NCI-H345 (cell line): ENCODE measurements around the gene MCTP1.
"Not testable (repeated sequence)": the region's sequence is repeated elsewhere in the genome, so short reads cannot be mapped to it uniquely, and the experiment has no call there.

Experiments used
- DNase-seq: peaks from one replicate; lab custom pipeline; 2025; lab: John Stamatoyannopoulos, UW

The MCTP1 gene

GRCh38 chr5:94870511-94871183 is 414.2 kb downstream of the MCTP1 start:
- no peak for DNase-seq

DNA sequence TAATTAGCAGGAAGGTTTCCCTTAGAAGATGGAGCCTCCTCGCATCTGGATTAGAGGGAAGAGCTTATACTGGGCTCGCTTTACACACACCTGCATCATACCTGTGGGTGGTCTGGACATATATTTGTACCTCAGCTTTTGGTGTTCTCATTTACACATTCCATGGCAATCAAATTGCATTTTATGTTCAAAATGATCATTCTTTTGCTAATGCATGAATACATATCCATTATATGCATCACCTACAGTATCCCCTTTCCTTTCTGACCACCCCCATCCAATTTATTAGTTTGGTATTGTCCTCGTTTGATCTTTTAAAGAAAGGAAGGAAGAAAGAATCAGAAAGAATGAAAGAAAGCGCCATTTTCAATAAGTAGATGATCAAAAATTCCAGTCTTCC is 415.0 kb downstream of the MCTP1 start:
- DNase-seq = no peak

DNA sequence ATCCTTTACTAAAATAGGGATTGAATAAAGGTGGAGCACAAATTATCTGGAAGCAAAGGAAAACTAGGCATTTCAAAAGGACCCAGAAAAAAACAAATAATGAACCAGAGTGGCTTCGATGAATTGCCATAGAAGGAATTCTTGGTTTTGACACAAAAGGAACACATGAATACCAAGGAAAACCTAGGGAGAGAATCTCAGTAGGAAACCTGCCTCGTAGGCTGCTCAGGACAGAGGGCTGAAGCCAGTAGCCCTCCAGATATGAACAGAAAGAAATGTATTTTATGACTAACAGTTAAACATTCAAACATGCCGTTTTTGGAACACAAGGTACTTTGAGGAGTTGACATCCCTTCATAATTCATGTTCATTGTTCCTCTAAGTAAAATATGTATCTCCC is 420.9 kb downstream of the MCTP1 start:
- DNase-seq = no peak

GRCh38 chr5:94857111-94857510 is 427.8 kb downstream of the MCTP1 start:
- no peak for DNase-seq

DNA sequence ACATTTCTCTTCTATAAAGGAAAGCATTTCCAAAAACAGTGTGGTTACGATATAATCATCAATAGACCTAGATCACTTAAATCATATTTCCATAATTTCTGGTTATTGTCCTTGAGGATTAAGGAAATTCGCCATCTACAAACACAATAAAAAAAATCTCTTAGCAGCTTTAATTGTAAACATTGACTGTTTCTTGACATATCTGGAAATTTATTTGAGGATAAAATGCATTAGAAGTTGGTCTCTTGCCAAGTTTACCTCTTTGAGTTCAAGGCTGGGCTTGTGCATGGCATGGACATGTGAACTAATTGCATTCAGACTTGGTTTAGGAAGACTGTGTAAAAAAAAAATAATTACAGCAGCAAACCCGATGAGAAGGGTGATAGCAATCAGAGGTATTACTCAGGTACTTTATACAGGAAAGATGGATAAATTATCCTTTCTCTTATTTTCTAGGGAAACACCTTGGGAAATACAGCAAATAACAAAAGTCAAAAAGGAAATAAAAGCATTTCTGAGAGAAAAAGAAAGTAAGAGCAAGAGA is 428.6 kb downstream of the MCTP1 start:
- DNase-seq = peak; percentile 15

DNA sequence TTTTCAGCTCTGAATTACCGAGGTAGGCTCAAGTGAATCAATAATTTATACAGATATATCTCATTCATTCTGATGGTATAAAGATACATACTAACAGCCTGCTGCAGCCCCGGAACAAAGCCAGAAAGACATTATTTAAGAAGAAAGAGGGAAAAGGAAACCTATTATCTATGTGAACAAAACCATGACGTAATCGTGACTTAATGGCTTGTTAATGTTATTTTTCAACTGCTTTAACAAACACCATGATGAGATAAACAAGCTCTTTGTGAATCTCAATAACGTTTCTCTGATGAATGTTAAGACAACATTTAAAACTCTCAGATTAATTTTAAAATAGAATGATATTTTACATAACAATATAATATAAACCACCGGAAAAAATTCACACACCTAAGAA is 429.4 kb downstream of the MCTP1 start:
- DNase-seq = no peak

DNA sequence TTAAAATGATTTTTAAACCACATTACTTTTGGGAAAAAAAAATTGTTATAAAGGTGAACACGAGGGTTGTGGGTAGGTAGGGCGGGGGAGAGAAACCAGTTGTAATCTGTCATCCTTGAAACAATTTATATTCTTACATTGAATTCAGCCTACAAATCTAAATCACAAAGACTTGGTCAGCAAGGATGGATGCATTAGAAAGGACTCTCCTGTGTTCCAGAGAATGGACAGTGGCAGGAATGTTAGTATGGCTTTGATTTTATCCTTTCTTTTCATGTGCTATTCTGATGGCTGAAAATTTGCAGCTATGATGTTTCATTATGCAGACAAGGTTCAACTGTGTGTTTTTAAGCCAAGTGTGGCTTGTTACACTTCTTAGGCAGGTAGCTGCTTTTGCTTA is 431.8 kb downstream of the MCTP1 start:
- no peak for DNase-seq

DNA sequence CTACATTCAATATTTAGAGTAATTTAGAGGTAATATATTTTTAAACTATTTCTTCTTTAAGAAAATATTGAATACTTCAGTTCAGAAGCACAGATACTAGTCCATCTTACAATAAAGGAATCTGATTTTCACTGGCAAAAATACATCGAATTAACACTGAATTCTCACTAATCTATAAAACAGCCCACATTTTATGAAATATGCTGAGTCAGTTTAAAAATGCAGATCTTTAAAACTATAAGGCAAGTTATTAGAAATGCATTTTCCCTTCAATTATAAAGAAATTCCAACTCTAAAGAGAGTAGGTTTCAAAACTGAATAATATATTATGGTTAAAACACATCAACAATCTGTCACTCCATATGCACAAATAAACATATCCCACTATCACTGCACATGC is 433.9 kb downstream of the MCTP1 start:
- no peak for DNase-seq

DNA sequence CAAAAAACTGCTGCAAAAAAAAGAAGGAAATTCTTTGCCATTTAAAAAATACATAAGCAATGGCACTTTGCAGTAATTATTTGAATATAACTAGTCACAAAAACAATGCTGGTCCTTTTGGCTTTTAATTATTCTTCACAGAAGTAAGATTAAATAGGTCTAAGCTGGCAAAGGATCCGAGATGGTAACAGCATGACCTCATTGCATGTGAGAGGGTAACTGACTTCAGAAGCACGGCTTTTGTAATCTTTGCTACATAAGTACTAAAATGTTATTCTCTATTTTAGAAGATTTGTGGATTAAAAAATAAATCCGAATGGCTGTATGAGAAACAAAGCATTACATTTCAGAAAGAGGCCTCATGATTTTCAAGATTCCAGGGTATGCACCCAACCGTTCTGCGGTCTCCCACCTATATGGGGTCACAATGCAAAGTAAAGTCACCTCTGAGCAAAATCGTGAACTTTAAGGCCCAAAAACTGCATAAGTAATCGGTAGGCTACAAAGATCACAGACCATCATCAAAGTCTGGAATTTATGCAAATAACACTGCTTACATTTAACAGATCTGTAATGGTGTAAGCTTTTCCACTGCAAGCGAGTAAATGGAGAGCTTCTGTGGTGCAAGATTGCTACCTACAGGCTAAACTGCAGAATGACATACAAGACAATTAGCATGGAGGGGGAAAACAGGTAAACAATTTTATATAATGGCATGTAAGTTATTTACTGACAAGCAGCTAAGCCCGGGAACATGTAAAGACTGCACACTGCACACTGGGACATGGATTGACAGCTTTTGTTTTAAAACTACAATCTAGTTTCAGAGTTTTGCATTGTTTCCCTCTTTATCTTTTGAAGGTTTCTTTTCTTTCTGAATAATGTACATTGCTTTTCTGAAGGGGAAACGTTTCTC is 434.8 kb downstream of the MCTP1 start:
- DNase-seq = peak; percentile 61

DNA sequence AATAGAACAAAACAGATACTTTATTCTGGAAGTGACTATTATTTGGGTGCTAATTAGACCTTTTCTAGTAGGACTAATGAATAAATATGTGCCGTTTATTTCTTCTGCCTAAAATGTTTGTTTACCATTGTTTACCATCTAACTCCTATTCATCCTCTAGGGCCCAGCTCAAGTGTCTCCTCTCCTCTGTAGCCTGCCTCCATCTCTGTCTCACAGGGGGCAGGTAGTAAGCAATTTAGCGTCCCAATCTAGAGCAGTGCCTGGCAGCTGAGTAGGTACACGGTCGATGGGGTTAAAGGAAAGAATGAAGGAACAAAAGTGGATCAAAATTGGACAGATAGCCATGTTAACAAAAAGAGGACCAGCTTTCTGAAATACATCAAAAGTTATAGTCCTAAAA is 435.6 kb downstream of the MCTP1 start:
- no peak for DNase-seq

GRCh38 chr5:94847726-94848125 is 437.2 kb downstream of the MCTP1 start:
- DNase-seq = no peak

DNA sequence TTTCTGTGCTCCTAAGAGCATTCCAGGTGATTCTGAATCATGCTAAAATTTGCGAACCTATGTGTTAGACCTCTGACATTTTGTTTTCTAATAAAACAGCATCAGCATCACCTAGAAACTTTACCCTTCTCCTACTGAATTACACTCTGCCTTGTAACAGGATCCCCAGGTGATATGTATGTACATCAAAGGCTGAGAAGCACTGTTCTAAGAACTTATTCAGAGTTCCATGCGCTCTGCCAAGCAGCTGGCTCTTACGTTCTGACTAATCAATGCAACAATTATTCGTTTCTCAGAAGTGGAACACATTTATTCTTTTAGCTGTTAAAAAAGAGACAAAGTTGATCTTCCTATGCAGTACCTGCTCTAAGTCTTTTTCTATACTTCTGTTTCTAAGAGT is 437.9 kb downstream of the MCTP1 start:
- DNase-seq = no peak

DNA sequence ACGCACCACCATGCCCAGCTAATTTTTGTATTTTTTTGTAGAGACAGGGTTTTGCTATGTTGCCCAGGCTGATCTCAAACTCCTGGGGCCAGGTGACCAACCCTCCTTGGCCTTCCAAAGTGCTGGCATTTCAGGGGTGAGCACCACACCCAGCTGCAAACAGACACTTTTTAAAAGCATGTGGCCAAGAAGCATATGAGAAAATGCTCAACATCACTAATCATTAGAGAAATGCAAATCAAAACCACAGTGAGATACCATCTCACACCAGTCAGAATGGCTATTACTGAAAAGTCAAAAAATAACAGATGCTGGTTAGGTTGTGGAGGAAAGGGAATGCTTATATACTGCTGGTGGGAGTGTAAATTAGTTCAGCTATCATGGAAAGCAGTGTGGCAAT is 439.2 kb downstream of the MCTP1 start:
- DNase-seq = not testable (repeated sequence)

DNA sequence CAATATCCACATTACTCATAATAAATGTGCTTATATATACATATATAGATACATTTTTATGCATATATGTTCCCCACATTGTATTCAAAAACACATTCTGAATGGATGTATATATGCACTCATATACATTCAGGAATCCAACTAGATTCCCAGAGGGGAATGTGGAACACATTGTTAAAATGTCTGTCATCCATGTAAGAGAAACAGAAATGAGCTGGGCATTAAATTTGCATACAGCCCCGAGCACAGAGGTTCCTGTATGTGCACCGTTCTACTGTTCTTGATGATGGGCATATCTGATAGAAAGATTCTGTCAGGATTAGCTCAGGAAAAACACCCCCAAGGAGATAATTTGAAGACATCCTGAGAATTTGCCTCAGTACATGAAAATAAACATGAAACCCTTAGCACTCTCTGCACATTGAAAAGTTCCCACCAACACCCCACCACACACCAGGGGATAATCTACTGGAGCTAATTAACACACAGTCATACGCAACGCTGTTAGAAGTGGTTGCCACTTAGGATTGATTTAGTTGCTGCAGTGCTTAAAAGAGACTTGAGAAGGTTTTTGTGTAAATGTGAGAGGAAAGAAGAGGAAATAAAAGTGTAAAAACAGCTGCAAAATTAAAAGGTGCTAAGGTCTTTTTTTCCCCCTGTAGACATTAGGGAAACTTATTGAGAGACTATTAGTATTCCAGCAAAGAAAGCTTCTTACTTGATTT is 443.1 kb downstream of the MCTP1 start:
- no peak for DNase-seq

DNA sequence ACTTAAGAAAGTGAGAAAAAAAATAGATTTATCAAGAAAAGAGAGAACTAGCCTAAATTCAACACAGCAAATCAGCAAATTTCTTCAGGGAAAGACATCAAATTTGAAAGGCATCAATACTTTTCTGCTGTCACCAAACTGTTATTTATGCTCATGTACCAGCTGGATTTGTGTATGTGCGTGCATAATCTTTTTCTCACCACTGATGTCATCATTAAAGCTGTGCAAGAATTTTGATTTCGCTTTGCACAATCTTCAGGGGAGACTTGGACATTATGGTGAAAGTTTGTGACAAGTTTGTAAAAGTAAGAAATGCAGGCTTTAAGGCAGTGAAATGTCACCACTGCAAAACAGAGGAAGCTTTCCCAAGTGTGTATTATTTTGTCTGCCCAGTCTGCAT is 451.0 kb downstream of the MCTP1 start:
- no peak for DNase-seq

- DNase-seq = no peak
Observed at GRCh38 chr5:94832685-94833084, 452.2 kb downstream of the MCTP1 start.

GRCh38 chr5:94830520-94830919 is 454.4 kb downstream of the MCTP1 start:
- DNase-seq = no peak

DNA sequence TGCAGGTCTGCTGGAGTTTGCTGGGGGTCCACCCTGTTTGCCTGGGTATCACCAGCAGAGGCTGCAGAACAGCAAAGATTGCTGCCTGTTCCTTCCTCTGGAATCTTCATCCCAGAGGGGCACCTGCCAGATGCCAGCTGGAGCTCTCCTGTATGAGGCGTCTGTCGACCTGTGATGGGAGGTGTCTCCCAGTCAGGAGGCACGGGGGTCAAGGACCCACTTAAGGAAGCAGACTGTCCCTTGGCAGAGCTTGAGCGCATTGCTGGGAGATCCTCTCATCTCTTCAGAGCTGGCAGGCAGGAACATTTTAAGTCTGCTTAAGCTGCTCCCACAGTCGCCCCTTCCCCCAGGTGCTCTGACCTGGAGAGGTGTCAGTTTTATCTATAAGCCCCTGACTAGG is 456.7 kb downstream of the MCTP1 start:
- not testable (repeated sequence) for DNase-seq

GRCh38 chr5:94820488-94820887 is 464.4 kb downstream of the MCTP1 start:
- no peak for DNase-seq

- no peak for DNase-seq
Observed at GRCh38 chr5:94818904-94819303, 466.0 kb downstream of the MCTP1 start.

DNA sequence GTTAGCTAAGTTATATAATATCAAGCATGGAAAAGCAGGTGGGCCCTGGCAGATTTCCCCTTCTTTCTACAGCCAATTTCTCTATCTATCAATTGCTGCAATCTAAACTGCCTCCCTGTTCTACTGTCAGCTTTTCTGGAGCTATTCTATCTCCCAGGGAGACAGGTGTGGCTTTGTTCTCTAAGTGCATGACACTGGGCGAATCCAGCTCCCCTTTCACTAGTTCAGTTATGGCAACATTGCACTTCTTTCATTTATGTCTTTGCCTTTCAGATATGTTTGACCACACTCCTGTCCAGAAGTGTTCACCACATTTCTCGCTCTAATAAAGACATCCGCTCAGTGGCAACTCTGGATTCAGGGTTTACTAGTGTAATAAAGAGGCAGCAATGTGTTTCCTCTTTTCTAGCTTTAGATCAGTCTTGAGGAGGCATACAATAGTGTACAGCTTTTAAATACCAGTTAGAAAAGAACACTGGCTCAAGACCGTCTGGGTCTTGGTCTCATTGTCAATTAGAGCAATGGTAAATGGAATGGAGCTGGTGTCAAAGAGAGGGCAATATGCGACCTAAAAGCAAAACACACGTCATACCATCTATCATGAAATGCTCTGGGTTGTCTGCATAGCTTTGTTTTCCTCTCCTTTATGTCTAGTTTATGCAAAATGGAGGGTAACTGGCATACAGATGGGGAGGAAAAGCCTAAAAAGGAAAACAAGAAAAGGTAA is 469.4 kb downstream of the MCTP1 start:
- peak; percentile 31 for DNase-seq

GRCh38 chr5:94812232-94812631 is 472.7 kb downstream of the MCTP1 start:
- DNase-seq = no peak
